ENCODE data around the gene HOXA13.

GRCh38 chr7:27242154-27242553, 42.3 kb upstream of the HOXA13 start:
- TF ChIP-seq CTCF (conservative IDR thresholded peaks at IDR 0.05 in 1 of 2, IDR thresholded peaks at IDR 0.05 in 1 of 2; ENCODE audit: extremely low read depth in 1 of 2, insufficient read depth in 1 of 2, low read depth in 1 of 2, low read length in 2 of 2) (no peak), EZH2 (IDR thresholded peaks at IDR 0.05; ENCODE audit: borderline replicate concordance, low read length) (no peak)
